Omental fat pad (tissue), 4 donors: Measurements from ENCODE around the gene SEBOX. TPM values are rescaled to one million over a fixed set of nuclear protein-coding genes. Genes with fewer than 3 reads are reported as not detected.

ENCODE experiments used
- ATAC-seq: fragments of 150-250 bp; one replicate; pipeline ENCODE4 v1.9.1; 2016; ENCODE audit warnings: mild to moderate bottlenecking, moderate library complexity; ENCODE audit not compliant: low FRiP score
- DNase-seq: peaks from one replicate; pipeline ENCODE4 v3.0.0-alpha.2; 2019; ENCODE audit warnings: low spot score
- total RNA-seq, 4 donors: library from RNA; depleted of rRNA; stranded (reverse); fragments of >200 nt; gene quantifications; one replicate each; pipeline ENCODE4 v1.1.0, GENCODE V29; 2016
- TF ChIP-seq, protein P1 (sequence below), 3 donors: fragments of 450-650 bp; IDR thresholded peaks; one replicate each; pipeline ENCODE4 v1.5.1; 2016 to 2017; ENCODE audit warnings: antibody characterized with exemption in 3 of 3, mild to moderate bottlenecking in 3 of 3, moderate library complexity in 2 of 3

The SEBOX gene
- total RNA-seq, 4 donors from 2014 or later: not detected

DNA sequence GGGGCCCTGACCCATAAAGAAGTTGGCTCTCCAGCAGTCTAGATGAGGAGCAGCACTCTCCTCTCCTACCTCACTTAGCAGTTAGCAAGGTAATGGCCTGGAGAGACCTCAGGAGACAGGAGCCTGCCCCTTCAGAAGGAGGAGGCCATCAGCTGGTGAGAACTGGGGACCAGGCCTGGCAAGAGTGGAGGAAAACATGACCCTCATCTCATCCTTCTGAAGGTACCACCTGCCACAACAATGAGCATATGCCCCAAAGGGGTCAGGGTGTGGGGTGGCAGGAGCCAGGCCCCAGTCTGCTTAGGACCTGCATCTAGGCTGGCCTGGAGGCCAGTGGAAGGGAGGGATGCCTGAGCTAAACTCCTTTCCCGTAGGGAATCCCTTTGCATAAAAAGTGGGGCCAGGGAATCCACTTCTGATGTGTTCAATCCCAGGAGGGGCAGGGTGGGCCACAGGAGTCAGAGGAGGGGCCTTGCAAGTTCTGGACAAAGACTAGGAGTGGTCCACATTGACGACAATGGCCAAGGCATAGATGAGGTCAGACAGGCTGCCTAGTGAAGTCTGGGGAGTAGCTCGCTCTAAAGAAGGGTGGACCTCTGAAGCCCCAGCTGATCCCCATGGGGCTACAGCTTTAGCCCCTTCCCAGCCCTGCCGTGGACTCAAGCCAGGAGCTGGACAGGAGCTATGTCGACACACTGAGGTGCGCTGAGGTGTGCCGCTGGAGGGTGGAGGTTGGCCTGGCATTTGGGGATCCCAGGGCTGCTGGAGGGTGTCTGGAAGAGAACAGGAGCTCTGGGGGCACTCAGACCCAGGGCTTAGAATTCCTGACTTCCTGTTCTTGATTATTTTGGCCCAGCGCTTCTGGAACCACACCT is 986 bp downstream of the SEBOX start:
- DNase-seq (no peak), ATAC-seq (no peak)
- TF ChIP-seq, protein P1, sequence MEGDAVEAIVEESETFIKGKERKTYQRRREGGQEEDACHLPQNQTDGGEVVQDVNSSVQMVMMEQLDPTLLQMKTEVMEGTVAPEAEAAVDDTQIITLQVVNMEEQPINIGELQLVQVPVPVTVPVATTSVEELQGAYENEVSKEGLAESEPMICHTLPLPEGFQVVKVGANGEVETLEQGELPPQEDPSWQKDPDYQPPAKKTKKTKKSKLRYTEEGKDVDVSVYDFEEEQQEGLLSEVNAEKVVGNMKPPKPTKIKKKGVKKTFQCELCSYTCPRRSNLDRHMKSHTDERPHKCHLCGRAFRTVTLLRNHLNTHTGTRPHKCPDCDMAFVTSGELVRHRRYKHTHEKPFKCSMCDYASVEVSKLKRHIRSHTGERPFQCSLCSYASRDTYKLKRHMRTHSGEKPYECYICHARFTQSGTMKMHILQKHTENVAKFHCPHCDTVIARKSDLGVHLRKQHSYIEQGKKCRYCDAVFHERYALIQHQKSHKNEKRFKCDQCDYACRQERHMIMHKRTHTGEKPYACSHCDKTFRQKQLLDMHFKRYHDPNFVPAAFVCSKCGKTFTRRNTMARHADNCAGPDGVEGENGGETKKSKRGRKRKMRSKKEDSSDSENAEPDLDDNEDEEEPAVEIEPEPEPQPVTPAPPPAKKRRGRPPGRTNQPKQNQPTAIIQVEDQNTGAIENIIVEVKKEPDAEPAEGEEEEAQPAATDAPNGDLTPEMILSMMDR (IDR thresholded peaks at IDR 0.05): no peak

DNA sequence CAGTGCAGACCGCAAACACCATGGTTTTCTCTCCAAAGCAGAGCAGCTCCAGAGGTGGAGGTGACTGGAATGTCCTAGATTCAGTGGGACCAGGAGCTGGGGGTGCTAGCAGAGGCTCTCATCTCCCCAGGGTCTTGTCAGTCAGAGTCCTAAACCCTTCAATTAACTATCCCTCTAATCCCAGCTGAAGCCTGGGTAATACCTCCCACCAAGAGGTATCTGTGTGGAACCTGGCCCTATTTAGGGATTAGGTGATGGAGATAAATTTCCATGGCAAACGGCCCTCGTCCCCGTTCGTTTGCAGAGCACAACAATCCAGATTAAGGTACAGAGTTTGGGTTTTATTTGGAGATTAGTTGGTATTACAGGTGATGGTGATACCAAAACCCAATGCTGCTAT is 1.8 kb downstream of the SEBOX start:
- ATAC-seq: no peak
- TF ChIP-seq, protein P1 (IDR thresholded peaks at IDR 0.05): no peak
- DNase-seq: no peak

DNA sequence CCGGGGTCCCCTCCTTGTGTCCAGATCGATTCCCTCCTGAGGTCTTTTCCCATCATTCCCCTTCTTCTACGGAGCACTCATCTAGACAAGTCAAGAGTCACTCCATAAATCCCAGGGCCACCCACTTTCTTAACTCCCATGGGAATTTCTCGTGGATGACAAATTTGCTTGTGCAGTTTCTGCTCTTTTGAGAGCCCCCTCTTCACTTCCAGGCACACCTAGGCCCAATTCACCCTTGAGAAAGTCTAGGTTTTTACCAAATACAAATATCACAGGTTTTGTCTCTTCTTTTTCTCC is 7.2 kb downstream of the SEBOX start:
- ATAC-seq (no peak), DNase-seq (no peak)
- TF ChIP-seq, protein P1 (IDR thresholded peaks at IDR 0.05): no peak

DNA sequence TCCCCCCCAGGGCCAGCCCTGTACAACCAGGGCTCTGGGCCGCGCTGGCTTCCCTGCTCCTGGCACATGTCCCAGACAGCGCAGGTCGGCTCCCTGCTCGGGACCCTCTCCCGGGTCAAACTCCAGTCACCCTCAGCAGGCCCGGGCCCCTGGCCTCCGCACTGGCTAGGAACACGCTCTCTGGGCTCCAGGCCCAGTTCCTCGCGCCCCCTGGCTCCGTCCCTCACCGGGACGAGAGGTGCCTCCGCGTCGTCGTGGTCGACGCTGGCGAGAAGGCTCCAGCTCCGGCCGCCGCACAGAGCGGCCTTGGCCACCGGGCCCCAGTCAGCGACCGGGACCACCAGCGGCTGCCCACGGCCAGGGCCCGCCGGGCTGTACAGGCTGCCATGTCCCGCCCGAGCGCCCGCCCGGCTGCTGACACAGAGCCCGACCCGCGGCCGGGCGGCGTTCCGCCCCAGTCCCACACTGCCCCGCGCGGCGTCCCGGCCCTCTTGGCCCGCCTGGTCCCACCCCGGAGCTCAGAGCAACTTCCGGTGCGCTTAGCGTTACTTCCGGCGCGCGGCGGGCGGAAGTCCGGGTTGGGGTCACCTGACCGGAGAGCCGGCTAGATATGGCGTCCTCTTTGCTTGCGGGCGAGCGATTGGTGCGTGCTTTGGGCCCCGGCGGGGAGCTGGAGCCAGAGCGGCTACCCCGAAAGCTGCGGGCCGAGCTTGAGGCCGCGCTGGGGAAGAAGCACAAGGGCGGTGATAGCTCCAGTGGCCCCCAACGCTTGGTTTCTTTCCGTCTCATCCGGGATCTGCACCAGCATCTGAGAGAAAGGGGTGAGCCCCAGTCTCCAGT is 7.7 kb downstream of the SEBOX start, which contains the start of gene POLDIP2:
POLDIP2 (minus strand) TSS at position 467 of the 840 bp plus-strand sequence; CDS start at position 388, 79 bp downstream.
- TF ChIP-seq, protein P1 (IDR thresholded peaks at IDR 0.05): no peak
- DNase-seq (peak; percentile 79), ATAC-seq (peak; percentile 99)

DNA sequence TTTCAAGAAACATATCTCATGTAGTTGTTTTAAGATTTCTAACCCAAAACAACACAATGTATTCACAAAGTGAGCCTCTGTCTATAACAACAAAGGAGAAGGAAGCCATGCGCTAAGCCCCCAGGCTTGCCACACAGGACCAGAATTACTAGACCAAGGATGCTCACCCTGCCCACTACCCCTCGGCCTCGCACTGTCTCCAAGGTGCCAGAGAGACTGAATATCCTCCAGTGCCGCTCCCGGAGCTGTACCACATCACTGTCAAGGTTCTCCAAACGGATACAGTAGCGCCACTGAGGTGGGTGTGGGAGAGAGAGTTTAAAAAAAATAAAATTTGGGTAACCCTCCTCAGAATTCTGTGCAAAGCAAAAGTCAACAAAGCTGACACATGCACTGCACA is 14.7 kb downstream of the SEBOX start:
- DNase-seq (no peak), ATAC-seq (no peak)
- TF ChIP-seq, protein P1 (IDR thresholded peaks at IDR 0.05): no peak

DNA sequence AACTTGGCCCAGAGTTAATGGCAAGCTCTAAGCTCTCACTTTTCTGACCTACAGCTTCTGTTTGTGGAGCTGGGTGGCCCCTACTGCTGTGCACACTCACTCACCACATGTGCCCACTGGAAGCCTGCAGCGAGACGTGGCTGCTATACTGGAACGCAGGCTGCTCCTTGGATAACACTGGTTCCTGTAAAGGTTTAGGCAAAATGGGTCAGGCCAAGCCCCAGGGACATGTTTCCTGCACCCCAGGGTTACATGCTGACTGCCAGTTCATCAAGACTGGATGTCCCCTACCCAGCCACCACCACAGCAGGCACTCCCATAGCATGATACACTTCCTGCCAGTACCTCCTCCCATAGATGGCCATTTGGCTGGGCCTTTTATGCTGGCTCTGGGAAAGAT is 16.0 kb downstream of the SEBOX start:
- no peak for DNase-seq
- ATAC-seq: no peak
- TF ChIP-seq, protein P1 (IDR thresholded peaks at IDR 0.05): no peak
